ENCODE measurements around the gene ERO1B. TPM values are rescaled to one million over a fixed set of nuclear protein-coding genes. Genes with fewer than 3 reads are reported as not detected.

The ERO1B gene
- total RNA-seq, 2 experiments from 2014 or later = 7.0 to 11.0 TPM

DNA sequence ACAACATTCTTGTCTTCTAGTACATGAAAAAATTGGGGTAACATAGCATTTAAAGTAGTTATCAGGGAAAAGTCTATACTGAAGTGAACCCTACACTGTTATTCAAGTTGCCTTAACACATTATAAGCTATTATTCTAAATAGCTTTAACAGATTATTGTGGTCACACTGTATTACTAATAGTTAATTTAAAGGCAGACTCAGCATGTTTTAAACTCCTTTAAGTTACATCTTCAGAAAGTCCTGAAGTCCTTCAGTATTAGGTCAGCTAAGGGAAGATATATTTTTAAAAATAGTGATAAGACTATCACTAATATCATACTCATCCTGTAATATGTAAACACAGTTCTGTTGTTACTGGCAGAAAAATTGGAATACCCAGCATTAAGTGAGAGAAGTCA is 72.0 kb downstream of the ERO1B start:
- intact Hi-C loops (cut with micrococcal nuclease; ENCODE audit: unreplicated experiment) = no loop called here
- Histone ChIP-seq H3K36me3 (ENCODE audit: insufficient read depth, low read length) (0 out of 2 replicates have a peak, but pooled peaks cover 4% of the 10 kb centered on the region), H3K27ac (ENCODE audit: low read depth, low read length, poor library complexity, severe bottlenecking) (no peak overlapping the region), H3K4me2 (ENCODE audit: low read length) (no peak overlapping the region), H3K4me3 (ENCODE audit: low read depth, low read length, poor library complexity, severe bottlenecking) (no peak overlapping the region), H3K9me3 (ENCODE audit: low read length) (no peaks in the 10 kb centered on the region), H3K4me1 (ENCODE audit: insufficient read depth, low read length, poor library complexity, severe bottlenecking) (no peaks in the 10 kb centered on the region), H3K9me2 (ENCODE audit: insufficient read depth, low read length) (no peaks in the 10 kb centered on the region), H2AFZ (ENCODE audit: low read length) (no peak overlapping the region), H3K79me2 (ENCODE audit: insufficient read depth, low read depth, low read length) (no peaks in the 10 kb centered on the region), H4K20me1 (ENCODE audit: insufficient read depth, low read length) (no peaks in the 10 kb centered on the region)
- TF ChIP-seq, protein P1, sequence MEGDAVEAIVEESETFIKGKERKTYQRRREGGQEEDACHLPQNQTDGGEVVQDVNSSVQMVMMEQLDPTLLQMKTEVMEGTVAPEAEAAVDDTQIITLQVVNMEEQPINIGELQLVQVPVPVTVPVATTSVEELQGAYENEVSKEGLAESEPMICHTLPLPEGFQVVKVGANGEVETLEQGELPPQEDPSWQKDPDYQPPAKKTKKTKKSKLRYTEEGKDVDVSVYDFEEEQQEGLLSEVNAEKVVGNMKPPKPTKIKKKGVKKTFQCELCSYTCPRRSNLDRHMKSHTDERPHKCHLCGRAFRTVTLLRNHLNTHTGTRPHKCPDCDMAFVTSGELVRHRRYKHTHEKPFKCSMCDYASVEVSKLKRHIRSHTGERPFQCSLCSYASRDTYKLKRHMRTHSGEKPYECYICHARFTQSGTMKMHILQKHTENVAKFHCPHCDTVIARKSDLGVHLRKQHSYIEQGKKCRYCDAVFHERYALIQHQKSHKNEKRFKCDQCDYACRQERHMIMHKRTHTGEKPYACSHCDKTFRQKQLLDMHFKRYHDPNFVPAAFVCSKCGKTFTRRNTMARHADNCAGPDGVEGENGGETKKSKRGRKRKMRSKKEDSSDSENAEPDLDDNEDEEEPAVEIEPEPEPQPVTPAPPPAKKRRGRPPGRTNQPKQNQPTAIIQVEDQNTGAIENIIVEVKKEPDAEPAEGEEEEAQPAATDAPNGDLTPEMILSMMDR (conservative IDR thresholded peaks at IDR 0.05; ENCODE audit: low read length) = no peak
- no peak for TF ChIP-seq EZH2phosphoT487 (IDR thresholded peaks at IDR 0.05; ENCODE audit: borderline replicate concordance, low read depth, low read length)
- ChIA-PET POLR2A (interaction anchor here (0.7 kb wide), 1 partner anchor 36 kb away, joined by 3 read pairs; no protein-coding TSS in a partner anchor), CTCF (ENCODE audit: unreplicated experiment) (no interaction called here)
- no peak for DNase-seq (ENCODE audit: low spot score)
- BruUV-seq (replicated peaks) = no TSS peak

DNA sequence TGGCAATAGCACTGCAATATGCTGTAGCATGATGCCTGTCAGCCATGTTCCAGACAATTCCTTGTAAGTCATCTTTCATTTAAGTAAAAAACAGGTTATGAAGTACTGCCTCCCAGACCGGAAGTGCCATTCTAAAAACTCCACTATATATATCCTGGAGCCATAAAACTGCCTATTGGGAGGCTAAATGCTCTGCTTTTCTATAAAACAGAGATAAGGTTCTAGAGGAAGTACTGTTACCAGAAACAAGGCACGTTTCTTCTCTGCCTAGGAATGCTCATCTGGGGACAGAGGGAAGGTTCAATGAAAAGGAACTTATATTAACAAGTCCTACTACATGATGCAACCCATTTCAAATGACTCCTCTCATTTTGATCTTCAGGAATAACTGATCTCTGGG is 72.6 kb downstream of the ERO1B start:
- no TSS peak for BruUV-seq (replicated peaks)
- CTCF ChIA-PET (ENCODE audit: unreplicated experiment) = no interaction called here
- H3K27ac ChIP-seq (ENCODE audit: low read depth, low read length, poor library complexity, severe bottlenecking) = no peak overlapping the region

DNA sequence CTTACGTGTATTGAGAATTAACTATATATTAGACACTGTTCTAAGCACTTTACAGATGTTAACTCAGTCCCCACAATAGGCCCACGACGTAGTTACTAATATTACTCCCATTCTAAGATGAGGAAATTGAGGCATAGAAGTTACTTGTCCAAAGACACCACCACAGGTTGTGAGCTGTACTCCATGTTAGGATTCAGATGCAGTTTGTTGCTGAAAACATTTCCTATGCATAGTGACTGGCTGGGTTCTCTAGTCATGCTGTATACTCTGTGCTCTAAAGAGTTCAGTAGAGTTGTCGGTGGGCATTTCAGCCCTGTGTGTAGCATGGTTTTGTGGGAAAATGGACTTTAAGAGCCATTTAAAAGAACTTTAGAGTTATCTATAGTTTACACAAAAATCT is 74.2 kb downstream of the ERO1B start:
- POLR2A ChIA-PET = no interaction called here
- CTCF ChIA-PET (ENCODE audit: unreplicated experiment) = interaction anchor here (1.0 kb wide), 1 partner anchor 63 kb away, joined by 4 read pairs; no protein-coding TSS in a partner anchor
- BruUV-seq (replicated peaks) = no TSS peak

More for the DNA sequence above, 72.6 kb downstream of the ERO1B start:
- Histone ChIP-seq H3K4me2 (ENCODE audit: low read length) (no peak overlapping the region), H3K9me2 (ENCODE audit: insufficient read depth, low read length) (no peaks in the 10 kb centered on the region), H4K20me1 (ENCODE audit: insufficient read depth, low read length) (no peaks in the 10 kb centered on the region), H3K79me2 (ENCODE audit: insufficient read depth, low read depth, low read length) (no peaks in the 10 kb centered on the region), H3K36me3 (ENCODE audit: insufficient read depth, low read length) (no peaks in the 10 kb centered on the region), H3K4me3 (ENCODE audit: low read depth, low read length, poor library complexity, severe bottlenecking) (no peak overlapping the region), H2AFZ (ENCODE audit: low read length) (no peak overlapping the region), H3K9me3 (ENCODE audit: low read length) (no peaks in the 10 kb centered on the region), H3K4me1 (ENCODE audit: insufficient read depth, low read length, poor library complexity, severe bottlenecking) (no peaks in the 10 kb centered on the region)
- POLR2A ChIA-PET = interaction anchor here (0.7 kb wide), 1 partner anchor 1585 kb away, joined by 3 read pairs; no protein-coding TSS in a partner anchor
- DNase-seq (ENCODE audit: low spot score) = no peak
- intact Hi-C loops (cut with micrococcal nuclease; ENCODE audit: unreplicated experiment) = no loop called here
- TF ChIP-seq, protein P1 (conservative IDR thresholded peaks at IDR 0.05; ENCODE audit: low read length) = no peak
- no peak for TF ChIP-seq EZH2phosphoT487 (IDR thresholded peaks at IDR 0.05; ENCODE audit: borderline replicate concordance, low read depth, low read length)

More for the DNA sequence above, 74.2 kb downstream of the ERO1B start:
- Histone ChIP-seq H3K27ac (ENCODE audit: low read depth, low read length, poor library complexity, severe bottlenecking) (no peak overlapping the region), H3K36me3 (ENCODE audit: insufficient read depth, low read length) (peaks cover 3% of the 10 kb centered on the region), H2AFZ (ENCODE audit: low read length) (no peak overlapping the region), H3K9me3 (ENCODE audit: low read length) (no peaks in the 10 kb centered on the region), H3K4me1 (ENCODE audit: insufficient read depth, low read length, poor library complexity, severe bottlenecking) (no peaks in the 10 kb centered on the region), H3K4me3 (ENCODE audit: low read depth, low read length, poor library complexity, severe bottlenecking) (no peak overlapping the region), H3K9me2 (ENCODE audit: insufficient read depth, low read length) (no peaks in the 10 kb centered on the region), H3K79me2 (ENCODE audit: insufficient read depth, low read depth, low read length) (no peaks in the 10 kb centered on the region), H4K20me1 (ENCODE audit: insufficient read depth, low read length) (no peaks in the 10 kb centered on the region), H3K4me2 (ENCODE audit: low read length) (no peak overlapping the region)
- no peak for TF ChIP-seq EZH2phosphoT487 (IDR thresholded peaks at IDR 0.05; ENCODE audit: borderline replicate concordance, low read depth, low read length)
- TF ChIP-seq, protein P1 (conservative IDR thresholded peaks at IDR 0.05; ENCODE audit: low read length) = no peak
- no peak for DNase-seq (ENCODE audit: low spot score)
- intact Hi-C loops (cut with micrococcal nuclease; ENCODE audit: unreplicated experiment) = no loop called here

All from OCI-LY7 (cell line).